GM21526 (cell line): ENCODE data around the gene QSER1.

Source experiments
- ATAC-seq: cut with Tn5 transposase; IDR thresholded peaks from one replicate; pipeline ENCODE4 v1.9.1; 2021; ENCODE audit warnings: moderate library complexity; ENCODE audit not compliant: unreplicated experiment, low FRiP score

QSER1 gene

GRCh38 chr11:32888805-32889204 lies 3.8 kb upstream of the QSER1 start:
- no peak for ATAC-seq

- no peak for ATAC-seq
These were observed 1.6 kb upstream of the QSER1 start for GRCh38 chr11:32890843-32891656.

- ATAC-seq: no peak
These were observed 805 bp upstream of the QSER1 start for GRCh38 chr11:32891657-32892354.

GRCh38 chr11:32893093-32893342 lies 407 bp downstream of the QSER1 start:
- no peak for ATAC-seq

GRCh38 chr11:32893343-32894148 lies 935 bp downstream of the QSER1 start:
- ATAC-seq: peak; percentile 26

- no peak for ATAC-seq
These were observed 1.7 kb downstream of the QSER1 start for GRCh38 chr11:32894149-32894827.

GRCh38 chr11:32894921-32895320 lies 2.3 kb downstream of the QSER1 start:
- no peak for ATAC-seq

- no peak for ATAC-seq
These were observed 2.9 kb downstream of the QSER1 start for GRCh38 chr11:32895471-32895870.

GRCh38 chr11:32897103-32897502 lies 4.5 kb downstream of the QSER1 start:
- no peak for ATAC-seq

GRCh38 chr11:32899438-32899837 lies 6.8 kb downstream of the QSER1 start:
- peak; percentile 58 for ATAC-seq

- no peak for ATAC-seq
These were observed 9.6 kb downstream of the QSER1 start for GRCh38 chr11:32902089-32902665.

GRCh38 chr11:32905028-32905667 lies 12.5 kb downstream of the QSER1 start:
- ATAC-seq: no peak

GRCh38 chr11:32908619-32909018 lies 16.0 kb downstream of the QSER1 start:
- ATAC-seq: no peak

- ATAC-seq: no peak
These were observed 18.8 kb downstream of the QSER1 start for GRCh38 chr11:32911413-32911812.

GRCh38 chr11:32913445-32913844 lies 20.8 kb downstream of the QSER1 start:
- ATAC-seq: no peak

GRCh38 chr11:32916361-32916760 lies 23.8 kb downstream of the QSER1 start:
- no peak for ATAC-seq

GRCh38 chr11:32916994-32917393 lies 24.4 kb downstream of the QSER1 start:
- ATAC-seq: no peak

GRCh38 chr11:32918427-32918826 lies 25.8 kb downstream of the QSER1 start:
- ATAC-seq: no peak

GRCh38 chr11:32919338-32919737 lies 26.7 kb downstream of the QSER1 start:
- ATAC-seq: no peak

- no peak for ATAC-seq
These were observed 28.0 kb downstream of the QSER1 start for GRCh38 chr11:32920570-32920969.
